Measurements from ENCODE around the gene PARVB. TPM values are rescaled to one million over a fixed set of nuclear protein-coding genes. Genes with fewer than 3 reads are reported as not detected.

Gene PARVB
- total and polyA plus RNA-seq, 9 of the 15 experiments (the other 6 are each of a cell fraction or from before 2014, with no cell fraction given) = 1.1 to 59.2 (median 29.2) TPM

DNA sequence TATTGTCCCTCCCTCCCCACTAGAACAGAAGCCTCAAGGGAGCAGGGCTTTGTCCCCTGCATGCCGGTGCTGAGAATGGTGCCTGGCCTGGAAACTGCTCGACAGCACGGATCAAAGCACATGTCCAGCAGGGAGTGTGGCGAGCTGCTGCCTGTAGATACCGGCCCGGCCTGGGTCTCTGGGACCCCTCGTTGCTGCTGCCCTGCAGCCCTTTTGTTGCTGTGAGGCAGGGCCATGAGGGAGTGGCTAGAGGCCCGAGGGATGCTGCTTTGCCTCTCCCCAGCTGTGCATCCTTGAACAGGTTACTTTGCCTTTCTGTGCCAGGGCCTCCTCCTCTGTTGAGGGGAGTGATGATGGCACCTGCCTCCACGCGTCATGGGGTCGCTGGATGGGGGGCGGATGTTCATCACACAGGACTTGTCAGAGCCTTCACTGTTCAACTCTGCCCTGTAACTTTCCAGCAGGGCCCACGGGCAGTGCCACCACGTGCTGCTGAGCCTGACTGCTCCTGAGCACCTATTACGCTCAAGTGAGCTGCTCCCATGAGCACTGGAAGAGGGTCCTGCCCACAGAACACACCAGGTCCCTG is 141.3 kb downstream of the PARVB start:
- Histone ChIP-seq H2AFZ (ENCODE audit: low read depth, low read length) (no peak overlapping the region), H3K4me1 (replicated peaks in 1 of 2; ENCODE audit: control insufficient read depth in 2 of 2, insufficient read depth in 2 of 2, low read length in 2 of 2) (no peaks in the 10 kb centered on the region), H3K4me2 (ENCODE audit: insufficient read depth, low read length) (no peak overlapping the region), H3K4me3 (no peak overlapping the region), H3K27ac (ENCODE audit: extremely low read depth, low read depth, low read length) (no peak overlapping the region), H3K9me1 (ENCODE audit: control insufficient read depth, insufficient read depth, low read length) (no peaks in the 10 kb centered on the region), H3K9me3 (replicated peaks; ENCODE audit: control insufficient read depth, insufficient read depth, low read depth, low read length) (no peaks in the 10 kb centered on the region), H3K36me3 (ENCODE audit: control insufficient read depth, insufficient read depth, low read length) (no peaks in the 10 kb centered on the region), H3K9ac (ENCODE audit: insufficient read depth in 1 of 2, low read depth in 2 of 2, low read length in 2 of 2) (no peak overlapping the region), H3K27me3 (ENCODE audit: control insufficient read depth in 2 of 2, insufficient read depth in 2 of 2, low read length in 2 of 2) (no peaks in the 10 kb centered on the region), H3K79me2 (ENCODE audit: control insufficient read depth, insufficient read depth, low read length) (no peaks in the 10 kb centered on the region), H4K20me1 (replicated peaks; ENCODE audit: control insufficient read depth, insufficient read depth, low read length) (no peaks in the 10 kb centered on the region)
- 76% methylated on average over 9 of the region's 15 CpGs for WGBS (ENCODE audit: insufficient coverage, low coverage, missing lambda C conversion rate)
- POLR2A ChIA-PET = no interaction called here
- no TSS peak for BruUV-seq (replicated peaks)
- intact Hi-C loops (cut with micrococcal nuclease) = no loop called here
- ATAC-seq (no peak), FAIRE-seq (no peak), DNase-seq (ENCODE audit: extremely low read depth in 1 of 4, low spot score in 3 of 4) (no peak)
- in situ Hi-C loops (cut with MboI) = no loop called here
- TF ChIP-seq ETV5 (CRISPR knock-in tag; IDR thresholded peaks at IDR 0.05; ENCODE audit: low read depth) (no peak), XRCC3 (IDR thresholded peaks at IDR 0.05) (no peak), BCL6 (CRISPR knock-in tag; IDR thresholded peaks at IDR 0.05) (no peak), ZNF146 (CRISPR knock-in tag; IDR thresholded peaks at IDR 0.05; ENCODE audit: unreplicated experiment) (no peak)
- CTCF ChIA-PET (ENCODE audit: low intra/inter-chr PET ratio) = no interaction called here

DNA sequence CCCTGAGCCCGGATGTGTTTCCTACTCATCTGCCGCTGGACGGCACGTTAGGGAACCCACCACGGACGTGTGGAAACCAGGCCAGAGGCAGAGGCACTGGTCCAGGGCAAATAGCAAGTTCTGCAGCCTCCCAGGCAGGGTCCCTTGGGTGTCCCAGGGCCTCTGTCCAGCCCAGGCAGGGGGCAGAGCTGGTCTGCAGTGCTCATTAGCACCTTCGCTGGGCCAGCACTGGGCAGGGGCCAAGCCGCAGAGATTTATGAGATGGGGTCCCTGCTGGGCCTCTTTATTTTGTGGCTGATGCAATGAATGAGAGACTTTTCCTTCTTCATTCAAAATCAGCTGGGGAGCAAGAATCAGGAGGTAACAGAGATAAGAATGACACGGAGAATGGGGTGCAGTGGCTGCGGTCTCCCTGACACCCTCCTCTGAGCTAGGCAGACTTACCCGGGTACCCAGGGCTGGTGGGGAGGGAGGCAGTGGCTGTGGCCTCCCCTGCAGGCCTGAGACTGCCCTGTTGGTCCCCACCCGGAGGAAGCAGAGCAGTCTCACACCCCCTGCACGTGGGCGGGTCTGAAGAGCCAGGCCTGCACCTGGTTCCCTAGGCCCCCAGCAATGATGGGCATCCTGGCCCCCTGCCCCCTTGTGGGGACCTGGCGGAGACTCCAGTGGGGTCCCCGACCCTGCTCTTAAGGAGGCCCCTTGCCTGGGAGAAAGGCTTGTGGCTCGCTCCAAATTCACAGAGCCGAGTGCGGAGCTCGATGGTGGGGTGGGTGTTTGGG is 142.6 kb downstream of the PARVB start:
- Histone ChIP-seq H3K9ac (ENCODE audit: insufficient read depth in 1 of 2, low read depth in 2 of 2, low read length in 2 of 2) (no peak overlapping the region), H3K9me3 (replicated peaks; ENCODE audit: control insufficient read depth, insufficient read depth, low read depth, low read length) (no peaks in the 10 kb centered on the region), H3K4me1 (replicated peaks in 1 of 2; ENCODE audit: control insufficient read depth in 2 of 2, insufficient read depth in 2 of 2, low read length in 2 of 2) (no peaks in the 10 kb centered on the region), H3K4me3 (no peak overlapping the region), H3K9me1 (ENCODE audit: control insufficient read depth, insufficient read depth, low read length) (no peaks in the 10 kb centered on the region), H2AFZ (ENCODE audit: low read depth, low read length) (no peak overlapping the region), H3K36me3 (ENCODE audit: control insufficient read depth, insufficient read depth, low read length) (no peaks in the 10 kb centered on the region), H3K27ac (ENCODE audit: extremely low read depth, low read depth, low read length) (no peak overlapping the region), H3K4me2 (ENCODE audit: insufficient read depth, low read length) (no peak overlapping the region), H3K27me3 (ENCODE audit: control insufficient read depth in 2 of 2, insufficient read depth in 2 of 2, low read length in 2 of 2) (no peaks in the 10 kb centered on the region), H4K20me1 (replicated peaks; ENCODE audit: control insufficient read depth, insufficient read depth, low read length) (no peaks in the 10 kb centered on the region), H3K79me2 (ENCODE audit: control insufficient read depth, insufficient read depth, low read length) (no peaks in the 10 kb centered on the region)
- DNase-seq (ENCODE audit: extremely low read depth in 1 of 4, low spot score in 3 of 4) (no peak), ATAC-seq (no peak), FAIRE-seq (no peak)
- ChIA-PET POLR2A (no interaction called here), CTCF (ENCODE audit: low intra/inter-chr PET ratio) (no interaction called here)
- intact Hi-C loops (cut with micrococcal nuclease) (no loop called here), in situ Hi-C loops (cut with MboI) (no loop called here)
- BruUV-seq (replicated peaks) = no TSS peak
- TF ChIP-seq ATF4 (CRISPR knock-in tag; IDR thresholded peaks at IDR 0.05) (no peak), RUNX1 (IDR thresholded peaks at IDR 0.05; ENCODE audit: low read depth) (no peak), TSC22D4 (tag; IDR thresholded peaks at IDR 0.05) (no peak), NFIC (IDR thresholded peaks at IDR 0.05) (no peak), NCOA1 (IDR thresholded peaks at IDR 0.05; ENCODE audit: low read depth) (no peak), RBM14 (IDR thresholded peaks at IDR 0.05; ENCODE audit: borderline replicate concordance, insufficient read depth, low read depth, low read length) (no peak)
- 76% methylated on average over 10 of the region's 20 CpGs for WGBS (ENCODE audit: insufficient coverage, low coverage, missing lambda C conversion rate)
